Measurements from ENCODE around the gene MGAT5.

DNA sequence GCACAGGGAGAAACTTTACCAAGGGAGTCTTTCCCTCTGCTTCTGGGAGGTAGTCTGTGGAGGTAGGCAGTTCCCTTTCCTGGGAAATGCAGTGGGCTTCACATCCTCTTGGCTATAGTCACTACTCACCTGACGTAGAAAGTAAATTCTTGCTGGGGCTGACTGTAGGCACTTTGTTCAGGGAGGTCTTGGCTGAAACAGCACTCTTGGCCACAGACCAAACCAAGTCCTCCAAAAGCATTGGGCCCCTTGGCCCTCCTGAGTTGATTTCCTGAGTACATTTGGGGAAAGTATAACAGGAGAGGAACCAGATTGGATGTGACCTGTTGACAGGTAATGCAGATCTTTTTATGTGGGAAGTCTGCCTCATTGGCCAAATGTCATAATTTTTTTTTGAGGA lies 108.9 kb downstream of the MGAT5 start:
- TF ChIP-seq, protein P1, sequence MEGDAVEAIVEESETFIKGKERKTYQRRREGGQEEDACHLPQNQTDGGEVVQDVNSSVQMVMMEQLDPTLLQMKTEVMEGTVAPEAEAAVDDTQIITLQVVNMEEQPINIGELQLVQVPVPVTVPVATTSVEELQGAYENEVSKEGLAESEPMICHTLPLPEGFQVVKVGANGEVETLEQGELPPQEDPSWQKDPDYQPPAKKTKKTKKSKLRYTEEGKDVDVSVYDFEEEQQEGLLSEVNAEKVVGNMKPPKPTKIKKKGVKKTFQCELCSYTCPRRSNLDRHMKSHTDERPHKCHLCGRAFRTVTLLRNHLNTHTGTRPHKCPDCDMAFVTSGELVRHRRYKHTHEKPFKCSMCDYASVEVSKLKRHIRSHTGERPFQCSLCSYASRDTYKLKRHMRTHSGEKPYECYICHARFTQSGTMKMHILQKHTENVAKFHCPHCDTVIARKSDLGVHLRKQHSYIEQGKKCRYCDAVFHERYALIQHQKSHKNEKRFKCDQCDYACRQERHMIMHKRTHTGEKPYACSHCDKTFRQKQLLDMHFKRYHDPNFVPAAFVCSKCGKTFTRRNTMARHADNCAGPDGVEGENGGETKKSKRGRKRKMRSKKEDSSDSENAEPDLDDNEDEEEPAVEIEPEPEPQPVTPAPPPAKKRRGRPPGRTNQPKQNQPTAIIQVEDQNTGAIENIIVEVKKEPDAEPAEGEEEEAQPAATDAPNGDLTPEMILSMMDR (IDR thresholded peaks at IDR 0.05), result no peak
- no peak for TF ChIP-seq ZNF121 (CRISPR knock-in tag; IDR thresholded peaks at IDR 0.05)
- TF ChIP-seq, protein P2, sequence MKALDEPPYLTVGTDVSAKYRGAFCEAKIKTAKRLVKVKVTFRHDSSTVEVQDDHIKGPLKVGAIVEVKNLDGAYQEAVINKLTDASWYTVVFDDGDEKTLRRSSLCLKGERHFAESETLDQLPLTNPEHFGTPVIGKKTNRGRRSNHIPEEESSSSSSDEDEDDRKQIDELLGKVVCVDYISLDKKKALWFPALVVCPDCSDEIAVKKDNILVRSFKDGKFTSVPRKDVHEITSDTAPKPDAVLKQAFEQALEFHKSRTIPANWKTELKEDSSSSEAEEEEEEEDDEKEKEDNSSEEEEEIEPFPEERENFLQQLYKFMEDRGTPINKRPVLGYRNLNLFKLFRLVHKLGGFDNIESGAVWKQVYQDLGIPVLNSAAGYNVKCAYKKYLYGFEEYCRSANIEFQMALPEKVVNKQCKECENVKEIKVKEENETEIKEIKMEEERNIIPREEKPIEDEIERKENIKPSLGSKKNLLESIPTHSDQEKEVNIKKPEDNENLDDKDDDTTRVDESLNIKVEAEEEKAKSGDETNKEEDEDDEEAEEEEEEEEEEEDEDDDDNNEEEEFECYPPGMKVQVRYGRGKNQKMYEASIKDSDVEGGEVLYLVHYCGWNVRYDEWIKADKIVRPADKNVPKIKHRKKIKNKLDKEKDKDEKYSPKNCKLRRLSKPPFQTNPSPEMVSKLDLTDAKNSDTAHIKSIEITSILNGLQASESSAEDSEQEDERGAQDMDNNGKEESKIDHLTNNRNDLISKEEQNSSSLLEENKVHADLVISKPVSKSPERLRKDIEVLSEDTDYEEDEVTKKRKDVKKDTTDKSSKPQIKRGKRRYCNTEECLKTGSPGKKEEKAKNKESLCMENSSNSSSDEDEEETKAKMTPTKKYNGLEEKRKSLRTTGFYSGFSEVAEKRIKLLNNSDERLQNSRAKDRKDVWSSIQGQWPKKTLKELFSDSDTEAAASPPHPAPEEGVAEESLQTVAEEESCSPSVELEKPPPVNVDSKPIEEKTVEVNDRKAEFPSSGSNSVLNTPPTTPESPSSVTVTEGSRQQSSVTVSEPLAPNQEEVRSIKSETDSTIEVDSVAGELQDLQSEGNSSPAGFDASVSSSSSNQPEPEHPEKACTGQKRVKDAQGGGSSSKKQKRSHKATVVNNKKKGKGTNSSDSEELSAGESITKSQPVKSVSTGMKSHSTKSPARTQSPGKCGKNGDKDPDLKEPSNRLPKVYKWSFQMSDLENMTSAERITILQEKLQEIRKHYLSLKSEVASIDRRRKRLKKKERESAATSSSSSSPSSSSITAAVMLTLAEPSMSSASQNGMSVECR (CRISPR knock-in tag; IDR thresholded peaks at IDR 0.05; ENCODE audit: borderline replicate concordance), result no peak
- TF ChIP-seq, protein P3, sequence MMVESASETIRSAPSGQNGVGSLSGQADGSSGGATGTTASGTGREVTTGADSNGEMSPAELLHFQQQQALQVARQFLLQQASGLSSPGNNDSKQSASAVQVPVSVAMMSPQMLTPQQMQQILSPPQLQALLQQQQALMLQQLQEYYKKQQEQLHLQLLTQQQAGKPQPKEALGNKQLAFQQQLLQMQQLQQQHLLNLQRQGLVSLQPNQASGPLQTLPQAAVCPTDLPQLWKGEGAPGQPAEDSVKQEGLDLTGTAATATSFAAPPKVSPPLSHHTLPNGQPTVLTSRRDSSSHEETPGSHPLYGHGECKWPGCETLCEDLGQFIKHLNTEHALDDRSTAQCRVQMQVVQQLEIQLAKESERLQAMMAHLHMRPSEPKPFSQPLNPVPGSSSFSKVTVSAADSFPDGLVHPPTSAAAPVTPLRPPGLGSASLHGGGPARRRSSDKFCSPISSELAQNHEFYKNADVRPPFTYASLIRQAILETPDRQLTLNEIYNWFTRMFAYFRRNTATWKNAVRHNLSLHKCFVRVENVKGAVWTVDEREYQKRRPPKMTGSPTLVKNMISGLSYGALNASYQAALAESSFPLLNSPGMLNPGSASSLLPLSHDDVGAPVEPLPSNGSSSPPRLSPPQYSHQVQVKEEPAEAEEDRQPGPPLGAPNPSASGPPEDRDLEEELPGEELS (CRISPR knock-in tag; IDR thresholded peaks at IDR 0.05), result no peak
